Stimulated activated CD4-positive, alpha-beta T cell treated with anti-CD3 and anti-CD28 coated beads, Interleukin-1b, Interleukin-23, amount 100 ng/mL, for 1 hour (primary cell): Measurements from ENCODE around the gene ASNS.
"Not testable (repeated sequence)": the region's sequence is repeated elsewhere in the genome, so short reads cannot be mapped to it uniquely, and the experiment has no call there.

ENCODE experiments used
- DNase-seq, 2 donors: peaks; one replicate each; pipeline ENCODE4 v3.0.0-alpha.2; 2020; ENCODE audit warnings: low read depth in 2 of 2

Gene ASNS, protein sequence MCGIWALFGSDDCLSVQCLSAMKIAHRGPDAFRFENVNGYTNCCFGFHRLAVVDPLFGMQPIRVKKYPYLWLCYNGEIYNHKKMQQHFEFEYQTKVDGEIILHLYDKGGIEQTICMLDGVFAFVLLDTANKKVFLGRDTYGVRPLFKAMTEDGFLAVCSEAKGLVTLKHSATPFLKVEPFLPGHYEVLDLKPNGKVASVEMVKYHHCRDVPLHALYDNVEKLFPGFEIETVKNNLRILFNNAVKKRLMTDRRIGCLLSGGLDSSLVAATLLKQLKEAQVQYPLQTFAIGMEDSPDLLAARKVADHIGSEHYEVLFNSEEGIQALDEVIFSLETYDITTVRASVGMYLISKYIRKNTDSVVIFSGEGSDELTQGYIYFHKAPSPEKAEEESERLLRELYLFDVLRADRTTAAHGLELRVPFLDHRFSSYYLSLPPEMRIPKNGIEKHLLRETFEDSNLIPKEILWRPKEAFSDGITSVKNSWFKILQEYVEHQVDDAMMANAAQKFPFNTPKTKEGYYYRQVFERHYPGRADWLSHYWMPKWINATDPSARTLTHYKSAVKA

DNA sequence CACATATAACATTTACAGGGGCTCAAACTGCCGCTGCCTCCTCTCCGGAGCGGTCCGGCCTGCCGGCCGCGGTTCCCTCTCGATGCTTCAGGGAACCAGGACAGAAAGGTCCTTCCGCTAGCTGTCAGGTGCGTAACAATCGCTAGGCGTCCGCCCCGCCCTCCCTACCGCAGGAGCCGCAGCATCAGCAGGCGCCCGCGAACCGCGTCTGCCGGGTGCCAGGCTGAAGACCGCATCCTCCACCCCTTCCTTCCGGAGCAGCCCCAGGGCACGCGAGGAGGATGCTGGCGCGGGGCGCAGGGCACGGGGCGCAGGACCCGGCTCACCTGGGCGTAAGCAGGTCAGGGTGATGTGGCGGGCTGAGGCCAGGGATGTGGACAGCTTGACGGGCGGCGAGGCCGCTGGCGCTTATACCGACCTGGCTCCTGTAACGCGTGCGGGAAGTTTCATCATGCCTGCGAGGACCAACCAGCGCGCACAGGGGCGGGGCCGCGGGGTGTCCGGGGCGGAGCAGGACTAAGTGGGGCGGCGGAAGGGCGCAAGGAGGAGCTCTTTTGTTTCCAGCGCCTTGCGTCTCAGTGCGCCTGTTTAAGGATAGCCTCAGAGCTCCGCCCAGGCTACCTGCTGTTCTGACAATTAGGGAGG is at the start of gene ASNS:
Gene ASNS, minus strand, starts transcription at position 384 of the 645 bp plus-strand sequence. CDS start 3,252 bp downstream, outside the sequence.
- peak; percentile 39 to 87 for DNase-seq

DNA sequence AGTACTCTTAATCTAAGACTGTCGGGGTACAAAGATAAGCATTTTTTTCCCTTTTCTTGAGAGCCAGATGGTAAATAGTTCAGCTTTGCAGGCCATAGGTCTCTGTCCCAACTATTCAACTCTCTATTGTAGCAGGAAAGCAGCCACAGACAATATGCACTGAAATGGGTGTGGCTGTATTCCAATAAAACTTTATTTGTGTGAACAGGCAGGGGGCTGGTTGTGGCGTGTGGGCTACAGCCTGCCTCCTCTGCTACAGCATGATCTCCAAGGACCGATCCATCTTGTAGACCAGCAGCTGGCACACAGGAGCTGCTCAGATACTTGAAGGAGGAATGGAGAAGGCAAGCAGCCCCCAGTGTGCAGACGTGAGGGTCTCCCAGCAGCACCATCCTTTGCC is 49.0 kb upstream of the ASNS start:
- DNase-seq = not testable (repeated sequence)

DNA sequence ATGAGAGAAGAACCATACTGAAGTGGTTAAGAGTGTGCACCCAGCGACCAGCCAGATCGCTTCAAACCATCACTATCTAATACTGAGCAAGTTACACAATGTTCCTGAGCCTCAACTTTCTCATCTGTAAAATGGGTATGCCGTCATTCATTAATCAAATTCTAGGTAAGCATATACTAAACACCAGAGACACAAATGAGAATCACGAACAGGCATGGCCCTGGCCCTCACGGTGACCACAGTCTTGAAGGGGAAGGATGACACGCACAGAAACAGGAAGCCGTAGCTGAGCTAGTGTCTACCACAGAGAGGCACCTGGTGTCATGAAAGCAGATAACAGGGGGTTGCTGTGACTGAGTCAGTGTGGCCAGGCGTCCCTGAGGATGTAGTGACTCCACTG is 43.1 kb upstream of the ASNS start:
- not testable (repeated sequence) for DNase-seq

DNA sequence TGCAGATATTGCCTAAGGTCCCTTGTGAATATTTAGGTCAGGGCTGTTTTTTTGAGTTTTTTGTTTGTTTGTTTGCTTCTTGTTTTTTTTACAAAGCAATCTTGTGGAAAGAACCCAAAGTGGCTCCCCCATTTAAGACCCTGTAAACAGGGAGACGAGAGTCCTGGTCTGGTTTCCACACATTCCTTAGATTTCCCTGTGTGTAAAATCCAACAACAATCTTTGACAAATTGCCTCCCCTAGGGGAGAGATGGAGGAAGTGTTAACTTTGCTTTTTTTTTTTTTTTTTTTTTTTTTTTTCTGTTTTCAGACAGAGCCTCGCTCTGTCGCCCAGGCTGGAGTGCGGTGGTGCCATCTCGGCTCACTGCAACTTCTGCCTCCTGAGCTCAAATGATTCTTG is 40.1 kb upstream of the ASNS start:
- not testable (repeated sequence) for DNase-seq

DNA sequence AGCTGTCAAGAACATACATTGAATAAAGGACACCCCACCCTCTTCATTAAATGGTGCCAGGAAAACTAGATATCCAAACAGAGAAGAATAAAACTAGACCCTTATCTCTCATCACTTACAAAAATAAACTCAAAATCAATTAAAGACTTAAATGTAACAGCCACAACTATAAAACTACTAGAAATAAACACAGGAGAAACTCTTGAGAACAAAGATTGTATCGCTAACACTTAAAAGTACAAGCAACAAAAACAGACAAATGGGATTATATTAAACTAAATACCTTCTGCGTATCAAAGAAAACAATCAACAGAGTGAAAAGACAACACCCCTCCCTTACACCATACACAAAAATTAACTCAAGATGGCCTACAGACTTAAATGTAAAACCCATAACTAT is 24.7 kb upstream of the ASNS start:
- not testable (repeated sequence) for DNase-seq

DNA sequence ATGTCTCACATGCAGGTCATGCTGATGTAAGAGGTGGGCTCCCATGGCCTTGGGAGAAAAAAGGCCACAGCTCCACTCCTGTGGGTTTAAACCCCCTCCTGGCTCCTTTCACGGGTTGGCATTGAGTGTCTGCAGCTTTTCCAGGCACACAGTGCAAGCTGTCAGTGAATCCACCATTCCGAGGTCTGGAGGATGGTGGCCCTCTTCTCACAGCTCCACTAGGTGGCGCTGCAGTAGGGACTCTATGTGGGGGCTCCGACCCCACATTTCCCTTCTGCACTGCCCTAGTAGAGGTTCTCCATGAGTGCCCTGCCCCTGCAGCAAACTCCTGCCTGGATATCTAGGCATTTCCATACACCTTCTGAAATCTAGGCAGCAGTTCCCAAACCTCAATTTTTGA is 19.5 kb upstream of the ASNS start:
- not testable (repeated sequence) for DNase-seq

DNA sequence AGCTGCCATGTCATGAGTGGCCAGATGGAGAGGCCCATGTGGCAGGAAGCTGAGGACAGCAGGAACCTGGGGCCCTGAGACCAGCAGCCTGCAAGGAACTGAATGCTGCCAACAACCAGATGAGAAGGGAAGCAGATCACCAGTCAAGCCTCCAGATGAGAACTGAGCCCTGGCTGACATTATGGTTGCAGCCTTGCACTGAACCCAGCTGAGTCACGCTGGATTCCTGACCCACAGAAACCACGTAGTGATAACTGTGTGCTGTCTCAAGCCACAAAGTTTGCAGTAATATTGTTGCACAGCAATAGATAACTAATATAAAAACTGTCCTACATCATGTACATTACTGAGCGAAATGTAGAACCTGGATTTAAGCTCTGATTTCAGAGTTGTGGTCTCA is 7.3 kb upstream of the ASNS start:
- DNase-seq = not testable (repeated sequence)

DNA sequence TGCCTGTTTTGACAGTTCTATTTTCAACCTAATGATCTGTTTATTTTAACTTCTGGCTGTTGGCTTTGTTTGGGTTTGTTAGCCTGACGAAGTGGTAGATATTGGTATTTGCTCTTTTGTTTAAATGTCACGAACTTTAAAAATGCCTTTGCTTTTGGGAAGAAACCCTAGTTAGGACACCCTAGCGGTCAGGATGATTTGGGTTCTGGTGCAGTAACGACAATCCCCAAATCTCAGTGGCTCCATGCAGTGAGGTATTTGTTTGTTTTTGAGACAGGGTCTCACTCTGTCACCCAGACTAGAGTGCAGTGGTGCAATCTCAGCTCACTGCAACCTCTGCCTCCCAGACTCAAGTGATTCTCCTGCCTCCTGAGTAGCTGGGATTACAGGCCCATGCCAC is 2.7 kb upstream of the ASNS start:
- DNase-seq = not testable (repeated sequence)

DNA sequence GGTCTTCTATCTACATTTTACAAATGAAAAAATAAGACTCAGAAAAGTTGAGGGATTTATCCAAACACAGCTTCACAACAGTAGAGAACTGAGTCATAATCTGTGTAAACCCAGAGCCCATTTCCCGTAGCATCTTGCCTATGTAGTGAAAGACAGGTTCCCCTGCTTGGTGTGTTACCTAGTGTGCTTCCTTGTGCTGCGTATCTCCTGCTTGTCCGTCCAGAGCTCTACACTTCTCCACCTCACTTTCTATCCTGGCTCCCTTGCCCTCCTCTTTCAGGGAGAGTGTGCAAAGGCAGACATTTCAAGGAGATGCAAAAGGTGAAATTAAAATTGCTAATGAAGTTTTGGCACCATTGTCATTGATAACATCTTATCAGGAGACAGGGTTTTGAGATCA is 1.4 kb upstream of the ASNS start:
- DNase-seq = no peak

DNA sequence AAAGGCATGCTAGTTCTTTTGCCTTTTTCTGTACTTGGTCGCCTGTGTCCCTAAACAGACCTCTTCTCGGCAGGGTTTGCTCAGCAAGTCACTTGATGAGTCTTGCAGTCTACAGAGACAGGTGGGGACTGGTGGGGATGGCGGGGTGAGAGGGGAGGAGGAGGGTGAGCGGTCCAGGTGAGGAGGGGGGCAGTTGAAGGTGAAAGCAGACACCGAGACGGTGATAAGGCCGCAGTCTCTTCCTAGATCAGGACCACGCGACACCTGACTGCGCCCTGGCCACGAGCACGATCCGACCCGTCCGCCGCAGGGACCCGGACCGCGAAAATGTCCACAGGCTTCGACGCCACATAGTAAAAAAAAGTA is 566 bp downstream of the ASNS start:
- DNase-seq = no peak

DNA sequence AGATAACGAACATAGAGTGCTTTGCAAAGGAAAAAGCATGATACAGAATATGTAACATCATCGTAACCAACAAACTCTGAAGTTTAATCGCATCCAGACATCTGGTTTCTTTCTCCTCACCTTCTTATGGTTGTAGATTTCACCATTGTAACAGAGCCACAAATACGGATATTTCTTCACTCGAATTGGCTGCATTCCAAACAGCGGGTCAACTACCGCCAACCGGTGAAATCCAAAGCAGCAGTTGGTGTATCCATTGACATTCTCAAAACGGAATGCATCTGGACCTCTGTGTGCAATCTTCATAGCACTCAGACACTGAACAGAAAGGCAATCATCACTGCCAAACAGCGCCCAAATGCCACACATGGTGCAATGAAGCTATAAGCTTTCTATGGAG is 3.4 kb downstream of the ASNS start:
- no peak for DNase-seq

DNA sequence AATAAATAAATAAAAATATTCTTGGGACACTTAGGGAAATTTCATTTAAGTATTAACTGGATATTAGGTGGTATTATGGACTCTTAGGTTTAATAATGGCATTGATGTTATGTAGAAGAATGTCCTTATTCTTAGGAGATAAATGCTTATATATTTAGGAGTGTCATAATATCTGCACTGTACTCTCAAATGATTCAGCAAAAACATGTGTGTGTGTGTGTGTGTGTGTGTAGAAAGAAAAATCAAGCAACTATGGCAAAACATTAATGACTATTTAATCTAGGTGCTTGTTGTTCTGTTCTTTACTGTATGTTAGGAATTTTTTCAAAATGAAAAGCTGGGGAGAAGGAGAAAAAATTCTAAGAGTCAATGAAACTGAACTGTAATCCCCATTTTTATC is 3.9 kb downstream of the ASNS start:
- no peak for DNase-seq

DNA sequence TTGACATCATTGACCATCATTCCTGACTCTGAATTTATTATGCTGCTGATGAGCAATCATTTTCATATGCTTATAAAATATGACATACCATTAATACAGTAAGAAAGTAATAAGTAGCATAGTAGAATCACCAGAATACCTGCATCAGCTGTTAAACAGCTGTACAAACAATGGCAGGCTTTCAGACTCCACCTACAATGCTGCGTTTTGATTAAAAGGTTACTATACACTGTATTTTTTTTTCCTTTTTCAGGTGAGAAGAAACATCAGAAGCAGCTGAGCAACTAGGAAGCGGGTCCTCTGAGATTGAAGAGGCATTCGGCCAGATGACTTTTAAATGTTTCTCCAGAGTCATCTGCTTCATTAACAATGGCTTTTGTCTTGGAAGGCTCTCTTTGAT is 7.1 kb downstream of the ASNS start:
- DNase-seq = no peak

DNA sequence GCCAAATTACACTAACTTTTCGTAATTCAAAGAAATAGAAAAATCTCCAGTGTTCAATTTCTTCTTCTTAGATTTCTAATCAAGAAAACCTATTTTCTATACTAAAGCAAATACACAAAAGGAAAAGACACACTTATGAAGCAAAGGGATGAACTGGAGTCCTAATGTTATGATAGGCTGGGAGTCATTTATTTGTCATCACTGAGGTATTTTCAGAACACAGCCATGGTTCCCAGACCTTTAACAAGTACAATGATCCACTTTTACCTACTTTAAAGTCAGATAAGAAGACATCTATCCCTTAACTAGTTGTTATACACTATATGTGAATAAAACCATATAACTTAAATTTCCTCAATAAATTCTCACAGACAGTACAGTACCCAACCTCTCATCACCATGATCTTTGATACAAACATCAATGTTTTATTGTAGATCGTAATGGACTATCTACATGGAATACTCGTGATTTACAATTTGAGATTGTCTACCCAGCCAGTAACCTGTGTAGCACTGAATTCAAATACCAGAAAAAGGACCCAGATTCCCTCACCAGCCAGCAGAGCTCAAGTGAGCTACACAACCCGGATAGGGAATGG is 12.5 kb downstream of the ASNS start:
- DNase-seq = no peak

DNA sequence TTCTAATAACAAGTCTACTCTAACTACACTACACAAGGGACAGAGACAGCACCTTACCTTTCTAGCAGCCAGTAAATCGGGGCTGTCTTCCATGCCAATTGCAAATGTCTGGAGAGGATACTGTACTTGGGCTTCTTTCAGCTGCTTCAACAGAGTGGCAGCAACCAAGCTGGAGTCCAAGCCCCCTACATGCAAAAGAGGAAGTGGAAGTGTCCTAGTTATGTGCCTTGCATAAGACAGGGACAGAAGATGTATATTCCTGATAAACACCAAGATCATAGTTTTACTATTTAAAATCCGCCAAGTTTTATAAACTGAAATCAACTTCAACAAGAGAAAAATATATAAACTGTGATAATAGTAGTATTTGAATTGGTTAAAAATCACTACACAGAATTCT is 14.0 kb downstream of the ASNS start:
- DNase-seq = no peak

DNA sequence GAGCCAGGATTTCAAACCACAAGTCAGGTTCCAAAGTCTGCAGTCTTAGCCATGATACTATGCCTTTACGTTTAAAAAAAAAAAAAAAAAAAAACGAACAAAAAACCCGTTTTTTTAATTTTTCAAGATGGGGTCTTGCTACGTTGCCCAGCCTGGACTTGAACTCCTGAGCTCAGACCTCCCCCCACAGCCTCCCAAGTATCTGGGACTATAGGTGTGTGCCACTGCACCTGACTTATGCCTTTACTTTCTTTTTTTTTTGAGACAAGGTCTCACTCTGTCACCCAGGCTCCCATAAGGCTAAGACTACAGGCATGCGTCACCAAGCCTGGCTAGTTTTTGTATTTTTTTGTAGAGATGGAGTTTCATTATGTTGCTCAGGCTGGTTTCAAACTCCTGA is 14.7 kb downstream of the ASNS start:
- DNase-seq = no peak

DNA sequence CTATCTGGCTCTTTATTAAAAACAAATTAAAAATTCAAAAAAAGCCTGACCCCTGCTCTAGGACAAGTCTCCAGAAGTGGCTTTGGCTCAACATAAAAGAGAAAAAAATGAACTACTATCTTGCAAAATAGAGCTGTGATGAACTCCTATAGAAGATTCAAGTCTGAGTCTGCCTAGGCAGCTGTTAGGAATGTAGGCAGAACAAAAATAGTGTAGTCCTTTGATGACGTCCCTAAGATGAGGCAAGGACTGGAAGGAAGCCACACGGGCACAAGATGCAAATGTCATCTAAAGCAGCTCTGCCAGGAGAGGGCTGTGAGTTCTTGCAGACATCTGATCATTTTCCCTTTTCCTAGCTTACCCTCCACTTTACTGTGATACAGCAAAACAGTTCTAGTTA is 20.5 kb downstream of the ASNS start:
- DNase-seq = no peak

DNA sequence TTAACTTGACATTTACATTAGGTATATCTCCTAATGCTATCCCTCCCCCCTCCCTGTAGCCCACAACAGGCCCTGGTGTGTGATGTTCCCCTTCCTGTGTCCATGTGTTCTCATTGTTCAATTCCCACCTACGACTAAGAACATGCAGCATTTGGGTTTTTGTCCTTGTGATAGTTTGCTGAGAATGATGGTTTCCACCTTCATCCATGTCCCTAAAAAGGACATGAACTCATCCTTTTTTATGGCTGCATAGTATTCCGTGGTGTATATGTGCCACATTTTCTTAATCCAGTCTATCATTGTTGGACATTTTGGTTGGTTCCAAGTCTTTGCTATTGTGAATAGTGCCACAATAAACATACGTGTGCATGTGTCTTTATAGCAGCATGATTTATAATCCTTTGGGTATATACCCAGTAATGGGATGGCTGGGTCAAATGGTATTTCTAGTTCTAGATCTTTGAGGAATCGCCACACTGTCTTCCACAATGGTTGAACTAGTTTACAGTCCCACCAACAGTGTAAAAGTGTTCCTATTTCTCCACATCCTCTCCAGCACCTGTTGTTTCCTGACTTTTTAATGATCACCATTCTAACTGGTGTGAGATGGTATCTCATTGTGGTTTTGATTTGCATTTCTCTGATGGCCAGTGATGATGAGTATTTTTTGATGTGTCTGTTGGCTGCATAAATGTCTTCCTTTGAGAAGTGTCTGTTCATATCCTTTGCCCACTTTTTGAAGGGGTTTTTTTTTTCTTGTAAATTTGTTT is 21.8 kb downstream of the ASNS start:
- DNase-seq = not testable (repeated sequence)

DNA sequence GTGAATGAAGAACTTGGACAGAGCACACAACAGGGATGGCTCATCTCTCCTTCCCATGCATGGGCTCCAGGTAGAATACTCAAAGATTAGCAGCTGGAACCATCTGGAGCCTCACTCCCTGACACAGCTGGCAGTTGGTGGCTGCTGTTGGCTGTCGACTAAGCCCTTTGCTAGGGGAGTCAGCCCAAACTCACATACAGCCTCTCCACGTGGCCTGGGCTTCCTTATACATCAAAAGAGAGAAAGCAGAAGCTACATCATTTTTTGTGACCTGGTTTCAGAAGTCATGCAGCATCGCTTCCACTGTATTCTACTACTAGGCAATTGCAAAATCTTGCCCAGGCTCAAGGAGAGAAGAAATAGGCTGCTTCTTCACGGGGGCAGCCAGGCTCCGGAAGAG is 24.4 kb downstream of the ASNS start:
- no peak for DNase-seq

DNA sequence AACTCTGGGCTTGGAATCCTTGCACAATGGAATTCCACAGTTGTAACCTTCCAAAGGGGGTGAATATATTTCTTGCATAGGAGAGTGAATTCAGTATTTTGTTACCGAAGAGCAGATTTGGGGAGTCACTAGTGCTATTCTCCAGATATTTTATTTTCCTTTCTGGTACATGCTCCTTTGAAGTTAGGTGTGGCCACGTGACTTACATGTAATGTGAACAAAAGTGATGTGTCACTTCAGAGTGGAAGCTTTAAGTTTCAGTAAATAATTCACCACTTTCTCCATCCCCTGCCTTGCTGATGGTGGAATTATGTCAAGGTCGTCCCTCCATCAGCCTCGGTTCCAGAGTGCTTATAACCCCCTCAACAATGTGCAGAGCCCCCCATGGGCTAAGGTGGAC is 25.3 kb downstream of the ASNS start:
- DNase-seq = no peak

DNA sequence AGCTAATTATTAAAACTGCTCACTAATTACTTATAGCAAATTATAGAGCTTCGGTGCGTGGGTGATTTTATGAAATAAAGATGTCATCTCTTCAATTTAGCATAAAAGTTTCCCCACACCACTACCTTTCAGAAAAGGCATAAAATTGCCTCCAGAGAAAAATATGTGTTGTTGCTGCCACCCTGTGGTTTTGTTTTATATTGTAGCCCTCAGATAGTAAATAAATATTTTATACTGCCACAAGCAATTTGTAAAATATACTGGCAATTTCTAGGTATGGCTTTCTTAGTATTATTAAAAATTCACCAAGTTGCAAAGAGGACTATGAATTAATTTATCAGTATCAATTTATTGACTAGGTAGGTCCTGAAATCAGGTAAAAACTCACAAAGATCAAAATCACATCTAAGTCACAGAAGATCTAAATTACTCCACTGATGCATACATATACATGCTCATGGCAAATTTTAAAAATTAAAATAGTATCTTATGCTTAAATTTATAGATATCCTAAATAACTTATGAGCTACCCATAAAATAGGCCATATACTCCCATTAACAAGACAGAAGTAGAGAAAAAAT is 26.5 kb downstream of the ASNS start:
- no peak for DNase-seq

DNA sequence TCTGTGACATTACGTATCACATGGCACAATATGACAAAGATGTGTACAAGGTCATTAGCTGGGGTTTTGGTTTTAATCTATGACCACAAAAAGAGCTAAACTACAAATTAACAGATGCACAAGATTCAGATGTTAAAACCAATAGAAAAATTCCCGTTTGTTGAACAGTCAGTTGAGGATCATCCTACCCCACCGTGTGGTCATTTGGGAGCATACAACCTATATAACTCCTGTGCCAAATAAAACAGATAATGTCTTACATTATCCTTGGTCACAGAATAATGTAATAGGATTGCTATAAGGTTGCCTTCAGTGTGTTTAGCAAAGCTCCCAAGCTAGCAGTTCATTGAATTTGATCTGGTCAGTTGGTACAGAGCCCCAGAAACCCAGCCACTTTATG is 28.2 kb downstream of the ASNS start:
- DNase-seq = no peak
